Hepatic stellate cell (primary cell): ENCODE results near the gene CD59.
"Not testable (repeated sequence)": the region's sequence is repeated elsewhere in the genome, so short reads cannot be mapped to it uniquely, and the experiment has no call there.

Experiments
- DNase-seq: peaks from one replicate; pipeline ENCODE4 v3.0.0; 2011; ENCODE audit warnings: low spot score

CD59 gene

GRCh38 chr11:33742249-33742851, 6.1 kb upstream of the CD59 start:
- no peak for DNase-seq

DNA sequence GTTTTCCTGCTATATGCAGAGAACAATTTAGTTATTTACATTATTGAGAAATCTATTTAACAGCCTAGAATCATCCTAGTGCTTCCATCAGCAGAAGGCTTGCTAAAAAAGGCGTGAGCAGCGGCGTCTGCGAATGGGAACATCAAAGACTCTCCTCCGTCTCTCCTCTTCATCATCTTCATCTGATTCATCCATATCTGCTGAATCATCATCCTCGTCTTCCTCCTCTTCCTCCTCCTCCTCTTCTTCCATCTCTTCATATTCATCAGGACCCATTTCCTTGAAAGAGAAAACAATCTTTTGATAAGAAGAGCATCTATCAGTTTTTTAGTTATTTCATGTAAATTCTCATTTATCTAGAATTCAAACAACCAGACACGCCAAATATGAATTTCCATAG, 5.6 kb upstream of the CD59 start:
- no peak for DNase-seq

- DNase-seq = no peak
Observed at GRCh38 chr11:33737362-33737821, 1.2 kb upstream of the CD59 start.

DNA sequence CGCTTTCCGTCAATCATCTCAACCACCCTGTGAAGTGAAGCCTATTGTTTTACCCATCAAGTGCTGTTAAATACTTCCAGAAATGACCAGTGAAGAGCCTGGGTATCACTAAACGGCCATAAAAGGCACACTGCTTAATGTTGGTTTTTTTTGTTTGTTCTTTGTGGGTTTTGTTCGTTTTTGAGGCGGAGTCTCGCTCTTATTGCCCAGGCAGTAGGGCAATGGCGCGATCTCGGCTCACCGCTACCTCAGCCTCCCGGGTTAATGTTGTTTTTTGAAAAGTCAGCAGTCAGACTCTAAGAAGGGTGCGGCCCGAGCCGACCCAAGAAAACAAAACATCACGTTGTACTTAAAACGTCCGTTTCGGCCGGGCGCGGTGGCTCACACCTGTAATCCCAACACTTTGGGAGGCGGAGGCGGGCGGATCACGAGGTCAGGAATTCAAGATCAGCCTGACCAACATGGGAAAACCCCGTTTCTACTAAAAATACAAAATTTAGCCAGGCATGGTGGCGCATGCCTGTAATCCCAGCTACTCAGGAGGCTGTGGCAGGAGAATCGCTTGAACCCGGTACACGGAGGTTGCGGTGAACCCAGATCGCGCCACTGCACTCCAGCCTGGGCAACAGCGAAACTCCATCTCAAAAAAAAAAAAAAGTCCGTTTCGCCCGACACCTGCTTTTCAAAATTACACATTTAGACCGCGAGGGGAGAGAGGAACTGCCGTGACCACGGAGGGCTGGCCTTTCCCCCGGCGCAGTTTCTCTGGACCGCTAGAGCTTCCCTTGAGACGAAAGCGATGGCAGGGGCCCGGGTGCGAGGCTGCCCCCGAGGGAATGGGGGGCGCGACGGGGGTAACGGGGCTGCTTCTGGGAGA, 714 bp downstream of the CD59 start:
- DNase-seq = no peak

- DNase-seq = no peak
Observed at GRCh38 chr11:33734441-33735270, 1.6 kb downstream of the CD59 start.

DNA sequence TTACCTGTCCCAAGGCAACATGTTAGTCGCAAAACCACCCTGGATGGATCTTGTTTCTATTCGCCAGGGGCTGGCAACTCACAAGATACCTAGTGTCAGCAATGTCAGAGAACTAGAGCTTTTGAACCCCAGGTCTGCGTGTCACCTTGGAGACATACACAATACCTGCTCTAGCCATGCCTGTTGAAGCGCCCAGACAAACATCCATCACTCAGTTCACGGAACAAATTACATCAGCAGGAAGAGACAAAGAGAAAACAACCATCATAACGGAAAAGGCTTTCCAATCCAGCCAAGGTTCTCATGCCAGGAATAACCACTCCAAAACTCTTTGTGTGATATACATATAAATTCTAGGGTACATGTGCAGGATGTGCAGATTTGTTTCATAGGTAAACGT, 2.2 kb downstream of the CD59 start:
- DNase-seq = no peak

DNA sequence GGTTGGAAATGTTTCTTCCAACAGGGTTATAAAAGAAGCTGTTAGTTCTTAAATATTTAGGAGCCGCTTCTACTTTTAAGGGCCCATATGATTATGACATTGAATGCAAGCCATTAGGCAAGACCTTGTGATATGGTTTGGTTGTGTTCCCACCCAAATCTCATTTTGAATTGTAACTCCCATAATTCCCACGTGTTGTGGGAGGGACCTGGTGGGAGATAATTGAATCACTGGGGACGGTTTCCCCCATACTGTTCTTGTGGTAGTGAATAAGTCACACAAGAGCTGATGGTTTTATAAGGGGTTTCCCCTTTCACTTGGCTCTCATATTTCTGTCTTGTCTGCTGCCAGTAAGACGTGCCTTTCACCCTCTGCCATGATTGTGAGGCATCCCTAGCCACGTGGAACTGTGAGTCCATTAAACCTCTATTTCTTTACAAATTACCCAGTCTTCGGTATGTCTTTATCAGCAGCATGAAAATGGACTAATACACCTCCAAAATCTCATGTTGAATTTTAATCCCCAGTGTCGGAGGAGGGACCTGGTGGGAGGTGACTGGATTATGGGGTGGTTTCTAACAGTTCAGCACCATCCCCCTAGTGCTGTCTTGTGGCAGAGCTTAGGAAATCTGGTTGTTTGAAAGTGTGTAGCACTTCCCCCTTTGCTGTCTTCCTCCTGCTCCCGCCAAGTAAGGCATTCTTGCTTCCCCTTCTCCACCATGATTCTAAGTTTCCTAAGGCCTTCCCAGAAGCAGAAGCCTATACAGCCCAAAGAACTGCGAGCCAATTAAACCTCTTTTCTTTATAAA, 4.3 kb downstream of the CD59 start:
- DNase-seq = no peak

DNA sequence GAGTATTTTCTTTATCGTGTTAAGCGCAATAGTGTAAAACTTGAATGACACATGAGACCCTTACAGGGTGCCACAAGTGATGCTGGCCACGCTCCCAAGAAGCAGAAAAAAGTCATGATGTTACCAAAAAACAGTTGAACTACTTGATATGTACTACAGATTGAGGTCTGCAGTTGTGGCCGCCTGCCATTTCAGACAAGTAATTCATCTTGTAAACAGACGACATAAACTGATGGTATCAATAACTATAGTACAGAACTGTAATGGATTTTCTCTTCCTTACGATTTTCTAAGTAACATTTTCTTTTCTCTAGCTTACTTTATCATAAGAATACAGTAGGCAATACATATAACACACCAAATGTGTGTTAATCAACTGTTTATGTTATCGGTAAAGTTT, 5.5 kb downstream of the CD59 start:
- no peak for DNase-seq

- DNase-seq = not testable (repeated sequence)
Observed at GRCh38 chr11:33729072-33729664, 7.1 kb downstream of the CD59 start.

- DNase-seq = not testable (repeated sequence)
Observed at GRCh38 chr11:33727539-33727938, 8.7 kb downstream of the CD59 start.

- no peak for DNase-seq
Observed at GRCh38 chr11:33725496-33725895, 10.7 kb downstream of the CD59 start.

GRCh38 chr11:33724644-33725035, 11.6 kb downstream of the CD59 start:
- DNase-seq = no peak

DNA sequence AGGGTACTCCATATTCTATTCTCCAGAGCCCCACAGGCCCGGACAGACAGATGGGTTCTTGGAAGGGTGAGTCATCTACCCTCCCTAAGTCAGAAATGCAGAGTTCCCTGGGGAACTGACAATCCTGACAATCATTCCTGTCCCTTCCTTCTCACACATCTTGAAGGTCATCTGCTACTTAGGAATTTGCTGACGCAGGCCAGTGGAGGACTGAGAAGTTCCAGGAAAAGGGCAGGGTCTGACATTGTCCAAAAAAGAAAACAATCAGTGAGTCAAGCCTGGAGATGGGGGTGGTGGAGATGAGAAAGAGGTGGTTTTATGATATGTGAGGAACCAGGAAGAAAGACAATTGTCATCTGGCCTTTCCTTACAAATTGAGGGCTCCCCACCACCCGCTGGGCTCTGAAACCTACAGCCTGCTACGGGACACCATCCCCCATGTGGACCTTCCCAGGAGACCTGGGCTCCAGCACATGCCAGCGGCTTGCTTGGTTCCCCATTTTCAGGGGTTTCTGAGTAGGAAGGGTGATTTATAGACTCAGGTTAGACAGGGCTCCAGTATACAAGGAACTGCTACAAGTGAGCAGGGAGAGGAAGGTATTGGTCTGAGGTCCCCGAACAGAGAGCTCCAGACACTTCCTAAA, 12.9 kb downstream of the CD59 start:
- peak; percentile 55 for DNase-seq

GRCh38 chr11:33722590-33723234, 13.5 kb downstream of the CD59 start:
- no peak for DNase-seq

DNA sequence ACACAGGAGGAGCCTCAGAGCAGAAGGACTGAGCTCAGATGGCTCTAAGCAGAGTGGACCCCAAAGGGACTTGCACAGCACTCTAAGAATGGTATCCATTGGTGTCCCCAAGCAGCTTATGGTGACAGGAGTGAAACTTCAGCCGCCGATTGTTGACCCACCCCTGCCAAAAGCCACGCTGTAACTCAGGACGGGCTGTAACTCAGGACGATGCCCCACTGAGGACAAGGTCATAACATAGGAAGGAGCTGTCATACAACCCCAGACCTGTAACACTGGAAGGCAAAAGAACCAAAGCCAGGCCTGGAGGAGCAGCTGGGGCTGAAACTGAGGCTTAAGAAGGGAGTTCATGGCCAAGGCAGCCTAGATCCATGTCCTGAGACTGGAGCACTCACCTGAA, 14.2 kb downstream of the CD59 start:
- no peak for DNase-seq

GRCh38 chr11:33721426-33721825, 14.8 kb downstream of the CD59 start:
- DNase-seq = no peak

- no peak for DNase-seq
Observed at GRCh38 chr11:33719587-33719986, 16.6 kb downstream of the CD59 start.

DNA sequence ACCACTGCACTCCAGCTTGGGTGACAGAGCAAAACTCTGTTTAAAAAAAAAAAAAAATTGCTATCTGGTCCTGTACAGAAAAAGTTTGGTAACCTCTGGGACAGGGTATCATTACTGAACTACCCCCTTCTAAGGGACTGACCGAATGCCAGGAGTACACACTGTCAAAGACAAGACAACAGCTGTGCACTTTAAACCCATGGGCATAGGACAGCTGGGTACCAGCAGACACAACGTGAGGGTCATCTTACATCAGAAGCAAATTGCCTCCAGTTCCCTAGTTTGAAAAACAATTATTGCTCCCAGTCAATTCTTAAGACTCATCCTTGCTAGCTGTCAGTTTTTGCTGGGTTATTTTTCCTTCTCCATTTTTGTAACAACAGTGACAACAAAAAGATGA, 17.8 kb downstream of the CD59 start:
- no peak for DNase-seq

- DNase-seq = no peak
Observed at GRCh38 chr11:33716243-33716642, 20.0 kb downstream of the CD59 start.

DNA sequence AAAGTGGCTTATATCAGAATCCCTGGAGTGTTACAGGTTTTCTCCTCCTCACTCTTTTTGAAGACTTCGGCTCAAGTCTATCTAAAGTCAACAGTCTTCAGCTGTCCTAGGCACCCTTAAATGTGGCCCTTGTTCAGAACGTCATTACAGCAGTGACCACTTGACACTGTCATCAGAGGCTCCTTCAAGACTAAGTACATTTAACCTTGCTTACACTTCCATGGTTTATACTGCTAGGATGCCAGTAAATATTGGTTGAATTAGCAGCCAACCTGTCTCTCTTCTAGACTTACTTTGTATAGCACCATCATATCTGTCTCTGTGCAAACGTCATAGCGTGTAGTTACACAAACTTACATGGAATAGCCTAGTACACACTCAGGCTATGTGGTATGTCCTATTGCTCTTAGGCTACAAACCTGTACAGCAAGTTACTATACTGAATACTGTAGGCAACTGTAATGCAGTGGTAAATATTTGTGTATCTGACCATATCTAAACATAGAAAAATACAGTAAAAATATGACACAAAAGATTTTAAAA, 22.3 kb downstream of the CD59 start:
- no peak for DNase-seq
